ENCODE results near the gene SSR4.

- TF ChIP-seq CTCF (IDR thresholded peaks at IDR 0.05; ENCODE audit: low read depth, low read length, poor library complexity, severe bottlenecking) (no peak), EZH2phosphoT487 (IDR thresholded peaks at IDR 0.05; ENCODE audit: borderline replicate concordance, low read length) (no peak)
These were observed 6.3 kb downstream of the SSR4 start for GRCh38 chrX:153800746-153801145.

All from DOHH2 (cell line).